Keratinocyte (primary cell): ENCODE results near the gene SLC12A1. TPM values are rescaled to one million over a fixed set of nuclear protein-coding genes. Genes with fewer than 3 reads are reported as not detected.

Experiments used
- DNase-seq: peaks from one replicate; pipeline ENCODE4 v3.0.0-alpha.2; 2011; ENCODE audit warnings: low read depth, missing footprints, low spot score
- FAIRE-seq: peaks from 2 replicates; lab custom pipeline; 2011; peaks lifted over from hg19 to GRCh38; lab: Jason Lieb, UNC
- H2AFZ ChIP-seq: 2 replicates; pipeline ENCODE4 v1.6.0; 2012; ENCODE audit warnings: low read length, control low read depth, inconsistent platforms; ENCODE audit not compliant: control insufficient read depth
- H3K27ac ChIP-seq: 2 replicates; pipeline ENCODE4 v1.5.1; 2011; ENCODE audit warnings: low read length; ENCODE audit not compliant: control insufficient read depth, insufficient read depth
- H3K27me3 ChIP-seq: 3 replicates; pipeline ENCODE4 v1.6.0; 2011; ENCODE audit warnings: low read length; ENCODE audit not compliant: control insufficient read depth, insufficient read depth; ENCODE audit errors: extremely low read depth
- H3K36me3 ChIP-seq, 2 experiments: 2 replicates in 1 of 2; 3 replicates in 1 of 2; pipeline ENCODE4 v1.5.1; 2011; ENCODE audit warnings: low read length in 2 of 2, mild to moderate bottlenecking in 1 of 2; ENCODE audit not compliant: control insufficient read depth in 2 of 2, insufficient read depth in 2 of 2; ENCODE audit errors: extremely low read depth in 1 of 2
- H3K4me1 ChIP-seq: 3 replicates; pipeline ENCODE4 v1.5.1; 2011; ENCODE audit warnings: low read length; ENCODE audit not compliant: control insufficient read depth, insufficient read depth; ENCODE audit errors: extremely low read depth
- H3K4me2 ChIP-seq: 3 replicates; pipeline ENCODE4 v1.6.0; 2011; ENCODE audit warnings: low read depth, low read length; ENCODE audit not compliant: control insufficient read depth, insufficient read depth; ENCODE audit errors: extremely low read depth
- H3K4me3 ChIP-seq, 3 experiments: fragments of 200-600 bp in 1 of 3; sonication (generic) in 1 of 3; 2 replicates in 2 of 3; 3 replicates in 1 of 3; pipeline ENCODE4 v1.5.1; 2011 to 2016; ENCODE audit warnings: low read length in 3 of 3, mild to moderate bottlenecking in 3 of 3, control low read depth in 2 of 3, inconsistent platforms in 1 of 3, low read depth in 1 of 3, mixed read lengths in 1 of 3, mixed run types in 1 of 3, moderate library complexity in 1 of 3; ENCODE audit not compliant: control insufficient read depth in 2 of 3, insufficient read depth in 2 of 3; ENCODE audit errors: extremely low read depth in 1 of 3
- H3K79me2 ChIP-seq: 2 replicates; pipeline ENCODE4 v1.6.0; 2012; ENCODE audit warnings: low read length; ENCODE audit not compliant: control insufficient read depth, insufficient read depth
- H3K9ac ChIP-seq: 3 replicates; pipeline ENCODE4 v1.6.0; 2011; ENCODE audit warnings: low read length; ENCODE audit not compliant: control insufficient read depth, insufficient read depth; ENCODE audit errors: extremely low read depth
- H3K9me1 ChIP-seq: 3 replicates; pipeline ENCODE4 v1.6.0; 2011; ENCODE audit warnings: low read length; ENCODE audit not compliant: control insufficient read depth, insufficient read depth; ENCODE audit errors: extremely low read depth
- H3K9me3 ChIP-seq: 2 replicates; pipeline ENCODE4 v1.5.1; 2012; ENCODE audit warnings: low read depth, low read length; ENCODE audit not compliant: control insufficient read depth
- H4K20me1 ChIP-seq: 3 replicates; pipeline ENCODE4 v1.6.0; 2011; ENCODE audit warnings: low read length; ENCODE audit not compliant: control insufficient read depth, insufficient read depth; ENCODE audit errors: extremely low read depth
- CTCF ChIP-seq, 3 experiments: IDR thresholded peaks in 1 of 3; conservative IDR thresholded peaks in 1 of 3; optimal IDR thresholded peaks in 1 of 3; 2 replicates in 2 of 3; 3 replicates in 1 of 3; pipeline versions ENCODE3 to v1.5.1; 2011; ENCODE audit warnings: low read length in 3 of 3, mild to moderate bottlenecking in 3 of 3, moderate library complexity in 2 of 3, control low read depth in 1 of 3, inconsistent platforms in 1 of 3; ENCODE audit not compliant: insufficient read depth in 2 of 3; ENCODE audit errors: extremely low read depth in 1 of 3
- EZH2 ChIP-seq: IDR thresholded peaks from one replicate; pipeline ENCODE4 v1.6.1; 2012; ENCODE audit warnings: inconsistent platforms, mild to moderate bottlenecking, low read length, moderate library complexity
- dilution Hi-C: fragments of 300-500 bp; cut with MboI; formaldehyde crosslinking; loops from one replicate; pipeline ENCODE4 v1.7.0; 2020; ENCODE audit warnings: low sequenced_read_pairs; ENCODE audit not compliant: extremely low pct_ligation_motif_present
- polyA plus RNA-seq, 5 experiments: library from polyadenylated mRNA; depleted of rRNA in 3 of 5; stranded (reverse) in 3 of 5; stranded (forward) in 1 of 5; unstranded in 1 of 5; fragments of >200 nt; gene quantifications; 1 replicate in 1 of 5; 2 replicates in 3 of 5; 3 replicates in 1 of 5; pipeline versions ENCODE4 v1.2.1 to v1.2.3, GENCODE V29; 2011 to 2012; ENCODE audit warnings: missing spikeins in 2 of 5, low read depth in 1 of 5, low replicate concordance in 1 of 5

The SLC12A1 gene
- polyA plus RNA-seq, 1 donor (not counting 4 experiments of a cell fraction or from before 2014, with no cell fraction given) = not detected

- Histone ChIP-seq H3K4me3 (no peak overlapping the region), H3K9ac (no peak overlapping the region), H2AFZ (no peak overlapping the region), H3K4me2 (no peak overlapping the region), H3K27me3 (no peaks in the 10 kb centered on the region), H3K9me1 (no peaks in the 10 kb centered on the region), H3K9me3 (no peaks in the 10 kb centered on the region), H3K27ac (no peak overlapping the region), H3K79me2 (no peaks in the 10 kb centered on the region), H3K4me1 (no peaks in the 10 kb centered on the region), H3K36me3 (no peaks in the 10 kb centered on the region), H4K20me1 (no peaks in the 10 kb centered on the region)
- FAIRE-seq = no peak
- dilution Hi-C loops = no loop called here
- no peak for TF ChIP-seq CTCF (optimal IDR thresholded peaks at IDR 0.05 in 1 of 3, IDR thresholded peaks at IDR 0.05 in 1 of 3, conservative IDR thresholded peaks at IDR 0.05 in 1 of 3; ENCODE audit: extremely low read depth in 1 of 3, insufficient read depth in 2 of 3, low read length in 3 of 3)
- TF ChIP-seq EZH2 = no peak
- DNase-seq = no peak
Observed at GRCh38 chr15:48170981-48171380, 35.1 kb upstream of the SLC12A1 start.

DNA sequence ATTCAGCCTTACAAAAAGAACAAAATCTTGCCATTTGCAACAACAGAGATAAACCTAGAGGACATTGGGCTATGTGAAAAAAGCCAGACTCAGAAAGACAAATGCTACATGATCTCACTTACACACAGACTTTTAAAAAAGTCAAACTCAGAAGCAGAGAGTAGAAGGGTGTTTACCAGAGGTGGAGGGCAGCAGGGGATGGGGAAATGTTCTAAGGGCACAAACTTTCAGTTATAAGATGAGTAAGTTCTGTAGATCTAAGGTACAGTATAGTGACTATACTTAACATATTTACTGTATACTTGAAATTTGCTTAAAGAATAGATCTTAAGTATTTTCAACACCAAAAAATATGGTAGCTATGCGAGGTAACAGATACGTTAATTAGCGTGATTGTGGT lies 31.0 kb upstream of the SLC12A1 start:
- Histone ChIP-seq H2AFZ (no peak overlapping the region), H3K27me3 (peaks cover 4% of the 10 kb centered on the region), H3K9me3 (no peaks in the 10 kb centered on the region), H4K20me1 (no peaks in the 10 kb centered on the region), H3K9ac (no peak overlapping the region), H3K36me3 (no peaks in the 10 kb centered on the region), H3K4me3 (no peak overlapping the region), H3K4me1 (no peaks in the 10 kb centered on the region), H3K9me1 (no peaks in the 10 kb centered on the region), H3K79me2 (no peaks in the 10 kb centered on the region), H3K4me2 (no peak overlapping the region), H3K27ac (no peak overlapping the region)
- dilution Hi-C loops = no loop called here
- TF ChIP-seq EZH2 (no peak), CTCF (optimal IDR thresholded peaks at IDR 0.05 in 1 of 3, IDR thresholded peaks at IDR 0.05 in 1 of 3, conservative IDR thresholded peaks at IDR 0.05 in 1 of 3; ENCODE audit: extremely low read depth in 1 of 3, insufficient read depth in 2 of 3, low read length in 3 of 3) (no peak)
- FAIRE-seq (no peak), DNase-seq (no peak)
